GM21381 (cell line): Measurements from ENCODE around the gene ADAMTS2.
"Not testable (repeated sequence)": the region's sequence is repeated elsewhere in the genome, so short reads cannot be mapped to it uniquely, and the experiment has no call there.

Experiments
- ATAC-seq: cut with Tn5 transposase; IDR thresholded peaks from one replicate; pipeline ENCODE4 v1.9.1; 2021; ENCODE audit warnings: mild to moderate bottlenecking, moderate library complexity; ENCODE audit not compliant: unreplicated experiment

Gene ADAMTS2

DNA sequence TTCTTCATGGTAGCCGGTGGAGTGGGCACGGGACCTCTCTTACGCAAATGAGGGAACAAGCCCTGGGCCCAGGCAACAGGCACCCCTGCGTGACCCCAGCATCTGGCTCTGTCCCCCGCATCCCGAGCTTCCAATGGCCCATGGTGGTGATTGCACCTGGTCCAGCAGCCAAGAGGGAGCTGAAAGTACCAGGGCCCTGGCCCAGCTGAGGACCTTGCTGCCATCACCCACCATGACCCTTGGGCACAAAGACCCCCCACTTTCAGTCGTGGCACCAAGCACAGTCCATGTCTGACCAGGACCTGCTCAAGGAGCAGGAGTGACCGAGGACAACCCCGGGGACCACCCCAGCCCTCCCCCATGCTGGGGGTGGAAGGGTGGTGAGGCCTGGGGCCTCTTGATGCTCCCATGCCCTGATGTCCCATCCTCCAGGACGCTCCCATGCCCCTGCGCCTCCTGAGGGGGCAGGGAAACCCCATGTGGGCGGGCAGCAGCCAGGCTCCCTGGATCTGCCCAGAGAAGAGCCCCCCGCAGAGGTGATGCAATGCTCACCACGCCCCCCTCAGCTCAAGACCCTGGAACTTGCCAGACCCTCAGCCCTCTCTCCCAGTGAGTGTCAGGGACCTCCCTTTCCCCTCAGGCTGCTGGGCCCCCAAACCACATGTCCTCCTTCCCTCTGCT, 123.9 kb downstream of the ADAMTS2 start:
- ATAC-seq: no peak

DNA sequence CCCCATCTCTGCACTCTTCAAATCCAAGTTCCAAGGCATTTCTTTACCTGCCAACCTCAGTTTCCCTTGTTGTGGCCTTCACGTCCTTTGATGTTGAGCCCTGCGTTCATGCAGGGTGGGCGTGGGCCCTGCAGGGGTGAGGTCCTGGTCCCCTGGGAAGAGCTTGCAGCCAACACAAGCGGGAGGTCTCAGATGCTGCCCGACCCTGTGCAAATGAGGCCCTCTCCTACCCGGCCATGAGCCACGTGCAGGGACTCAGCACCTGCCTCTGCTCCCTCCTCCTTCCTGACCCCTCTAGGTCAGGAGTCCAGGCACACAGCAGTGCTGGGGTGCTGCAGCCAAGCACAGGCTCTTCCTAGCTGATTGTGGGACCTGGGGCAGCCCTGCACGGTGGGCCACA, 124.5 kb downstream of the ADAMTS2 start:
- ATAC-seq: no peak

DNA sequence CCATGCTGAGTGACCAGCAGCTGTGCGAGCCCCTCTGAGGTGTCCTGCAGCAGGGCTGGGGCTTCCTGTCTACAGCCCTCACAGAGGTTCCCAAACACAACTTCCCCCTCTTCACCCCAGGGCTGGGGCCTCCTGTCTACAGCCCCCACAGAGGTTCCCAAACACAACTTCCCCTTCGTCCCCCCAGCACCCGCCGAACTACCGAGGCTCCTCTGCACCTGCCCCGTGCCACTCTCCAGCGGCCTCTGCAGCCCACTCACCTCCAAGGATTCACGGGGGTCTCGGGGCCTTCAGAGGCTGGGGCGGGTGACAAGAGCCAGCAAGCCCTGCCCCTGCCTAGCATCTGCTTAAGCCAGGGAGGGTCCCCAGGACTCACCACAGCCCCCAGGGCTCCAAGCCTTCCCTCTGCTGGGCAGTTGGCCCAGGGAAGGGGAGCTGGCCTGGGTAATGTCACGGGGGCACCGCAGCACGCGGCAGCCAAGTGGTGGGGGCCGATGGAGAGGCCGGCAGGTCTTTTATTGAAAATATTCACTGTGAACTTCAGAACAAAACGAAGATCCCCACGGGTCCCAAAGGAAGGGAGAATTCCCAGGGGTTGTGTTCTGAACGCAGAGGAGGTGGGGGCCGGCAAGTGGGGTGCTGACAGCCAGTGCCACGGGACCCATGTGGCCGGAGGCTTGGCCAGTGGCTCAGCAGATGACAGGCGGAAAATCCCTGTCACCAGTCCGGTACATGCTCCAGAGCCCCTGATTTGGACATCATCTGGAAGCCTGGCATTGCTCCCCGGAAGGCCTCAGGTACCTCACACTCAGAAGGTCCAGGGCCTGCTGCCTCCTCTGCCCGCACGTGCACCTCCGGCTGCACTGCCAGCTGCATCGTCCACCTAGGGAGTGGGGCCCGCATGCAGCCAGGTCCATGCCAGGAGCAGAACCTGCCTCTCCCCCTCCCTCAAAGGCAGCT, 125.3 kb downstream of the ADAMTS2 start:
- no peak for ATAC-seq

DNA sequence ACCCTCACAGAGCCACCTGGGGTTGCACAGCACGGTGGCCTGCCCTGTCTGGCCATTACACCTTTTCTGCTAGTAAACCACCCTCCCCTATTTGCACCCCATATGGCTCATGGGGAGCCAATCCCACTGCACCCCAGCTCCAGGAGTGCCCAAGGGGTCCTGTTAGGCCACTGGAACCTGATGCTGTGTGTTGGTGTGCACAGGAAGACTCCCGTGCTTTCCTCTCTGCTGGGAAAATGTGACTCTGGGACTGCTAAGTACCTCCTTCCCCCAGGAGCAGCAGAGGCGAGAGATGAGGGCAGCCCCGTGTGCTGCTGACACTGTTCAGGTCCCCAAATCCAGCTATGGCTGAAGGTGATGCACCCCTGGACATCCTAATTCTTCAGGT, 126.3 kb downstream of the ADAMTS2 start:
- ATAC-seq: no peak

DNA sequence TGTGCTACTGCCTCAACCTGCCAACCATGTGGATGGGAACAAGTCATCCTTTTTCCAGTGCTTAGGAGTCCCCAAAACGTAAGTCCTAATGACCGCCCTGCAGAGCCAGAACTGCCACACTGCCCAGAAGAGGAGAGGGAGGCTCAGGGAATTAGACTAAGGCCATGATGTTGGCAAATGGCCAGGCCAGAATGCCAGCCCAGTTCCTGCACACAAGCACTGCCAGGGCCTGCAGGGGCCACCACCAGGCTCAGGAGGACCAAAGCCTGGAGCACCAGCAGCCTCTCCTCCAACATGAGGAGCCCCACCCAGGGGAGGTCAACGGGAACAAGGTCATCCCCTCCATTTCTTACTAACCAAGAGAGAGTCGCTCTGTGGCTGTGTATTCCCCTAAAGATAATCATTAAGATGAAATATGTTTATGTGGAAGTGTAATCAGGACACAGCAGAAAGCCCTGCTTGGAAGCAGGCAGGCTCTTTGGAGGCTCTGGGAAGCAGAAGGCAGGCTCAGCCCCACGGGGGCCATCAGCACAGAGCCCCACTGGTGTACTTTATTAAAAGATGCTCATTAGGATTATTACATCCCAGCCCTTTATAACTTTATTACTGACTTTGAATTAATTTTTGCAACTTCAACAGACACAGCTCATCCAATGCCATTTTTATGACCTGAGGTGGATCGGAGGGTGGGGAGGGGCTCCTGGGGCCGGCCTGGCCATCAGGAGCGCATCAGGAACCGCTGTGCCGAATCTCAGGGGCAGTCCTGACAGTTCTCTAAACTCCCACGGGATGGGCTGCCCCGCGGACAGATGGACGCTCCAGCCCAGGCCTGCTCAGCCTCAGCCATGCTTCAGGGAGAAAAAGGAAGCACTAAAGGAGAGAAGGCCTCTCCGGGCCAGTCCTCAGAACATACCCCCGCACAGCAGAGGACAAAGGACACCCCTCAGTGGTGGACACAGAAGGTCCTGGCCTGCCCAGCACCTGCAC, 127.0 kb downstream of the ADAMTS2 start:
- no peak for ATAC-seq

DNA sequence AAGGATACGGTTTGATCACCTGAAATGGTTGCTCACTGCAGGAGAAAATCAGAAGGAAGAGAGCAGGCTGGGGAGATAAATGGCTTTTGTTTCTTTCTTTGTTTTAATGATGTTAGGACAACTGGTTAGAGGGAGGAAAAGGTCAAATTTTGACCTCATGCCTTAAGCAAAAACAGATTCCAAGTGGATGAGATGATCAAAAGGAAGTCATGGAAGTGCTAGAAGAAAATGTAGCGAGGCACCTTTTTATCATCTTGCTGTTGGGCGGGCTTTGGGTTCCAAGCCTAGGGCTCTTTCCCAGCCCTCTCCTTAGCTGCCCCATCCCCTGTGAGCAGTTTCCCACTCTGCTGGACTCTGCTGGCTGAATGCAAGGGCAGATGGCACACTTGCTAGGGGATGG, 127.9 kb downstream of the ADAMTS2 start:
- no peak for ATAC-seq

DNA sequence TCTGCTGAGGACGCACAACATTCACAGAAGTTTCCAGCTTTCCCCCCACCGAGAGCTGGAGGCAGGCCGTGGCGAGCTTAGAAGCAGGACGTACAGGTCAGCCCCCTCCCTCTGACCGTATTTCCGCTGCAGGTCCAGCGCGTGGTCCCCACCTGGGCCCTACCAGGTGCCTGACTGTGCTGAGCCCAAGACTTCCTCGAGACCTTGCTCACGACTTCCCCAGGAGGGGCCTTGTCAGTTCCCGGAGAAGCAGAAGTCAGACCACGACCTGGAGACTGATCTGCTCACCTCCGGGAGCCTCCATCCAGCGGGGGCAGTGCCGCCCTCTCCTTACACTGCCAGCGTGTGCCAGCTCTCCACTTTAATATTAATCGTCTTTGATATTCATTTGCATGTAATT, 128.9 kb downstream of the ADAMTS2 start:
- ATAC-seq: not testable (repeated sequence)

DNA sequence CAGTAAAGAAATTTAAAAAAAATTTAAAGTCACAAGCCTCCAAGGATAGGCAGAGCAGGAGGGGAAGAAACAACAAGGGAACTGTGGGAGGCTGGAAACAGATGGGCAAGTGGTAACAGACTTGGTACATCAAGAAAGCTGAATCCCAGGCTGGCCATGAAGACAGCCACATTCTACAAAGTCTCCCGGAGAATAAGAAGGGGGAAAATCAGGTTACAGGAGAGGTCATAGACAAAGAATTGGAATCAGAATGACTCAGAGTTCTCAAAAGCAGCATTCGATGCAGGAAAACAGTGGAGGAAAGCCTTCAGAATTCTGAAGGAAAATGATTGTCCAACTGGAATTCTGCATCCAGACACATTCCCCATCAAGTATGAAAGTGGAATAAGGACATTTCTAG, 129.7 kb downstream of the ADAMTS2 start:
- no peak for ATAC-seq

DNA sequence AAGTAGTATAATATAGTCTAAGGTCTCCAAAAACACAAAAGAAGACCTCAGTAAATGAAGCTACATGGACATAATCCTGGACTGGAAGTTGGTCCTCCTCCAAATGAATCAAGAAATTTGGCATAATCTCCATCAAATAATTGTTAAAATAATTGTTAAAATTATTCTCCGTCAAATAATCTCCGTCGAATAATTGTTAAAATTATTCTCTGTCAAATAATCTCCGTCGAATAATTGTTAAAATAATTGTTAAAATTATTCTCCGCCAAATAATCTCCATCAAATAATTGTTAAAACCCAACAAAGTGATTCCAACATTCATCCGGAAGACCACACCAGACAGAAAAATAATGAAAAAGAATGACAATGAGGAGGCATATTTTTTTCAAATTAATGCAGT, 130.6 kb downstream of the ADAMTS2 start:
- no peak for ATAC-seq

DNA sequence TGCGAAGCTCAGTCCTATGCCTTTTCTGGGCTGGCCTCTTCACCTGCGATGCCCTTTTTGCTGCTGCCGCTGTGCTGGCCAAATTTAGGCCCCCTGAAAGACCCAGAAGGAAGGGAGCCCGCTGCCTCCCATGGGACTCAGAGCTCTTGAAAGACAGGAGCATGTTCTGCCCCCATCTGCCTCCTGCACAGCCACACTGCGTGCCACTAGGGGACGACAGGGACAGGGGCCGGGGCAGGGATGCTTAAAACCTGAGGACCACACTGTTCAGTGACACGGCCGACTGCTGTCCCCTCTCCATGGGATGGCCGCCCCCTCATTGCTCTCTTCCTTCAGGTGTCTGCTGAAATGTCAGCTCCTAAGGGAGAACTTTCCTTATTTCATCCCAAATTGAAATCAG, 132.4 kb downstream of the ADAMTS2 start:
- no peak for ATAC-seq

DNA sequence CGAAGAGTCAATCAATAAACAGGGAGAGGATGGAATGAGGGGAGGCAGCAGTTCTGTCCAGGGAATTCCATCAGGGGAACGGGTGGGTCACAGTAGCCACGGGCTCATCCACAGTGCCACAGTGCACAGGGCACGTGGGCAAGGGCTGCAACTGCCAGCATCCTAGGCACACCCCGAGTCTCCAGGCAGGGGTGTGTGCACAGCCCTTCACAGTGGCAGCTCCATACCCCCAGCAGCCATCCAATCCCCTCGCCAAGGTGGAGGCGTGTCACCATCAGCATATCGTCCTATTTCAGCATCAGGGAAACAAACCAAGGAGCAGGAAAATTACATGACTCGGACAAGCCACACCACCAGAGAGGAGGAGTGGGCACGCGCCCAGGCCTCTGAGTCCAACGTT, 133.6 kb downstream of the ADAMTS2 start:
- ATAC-seq: no peak

DNA sequence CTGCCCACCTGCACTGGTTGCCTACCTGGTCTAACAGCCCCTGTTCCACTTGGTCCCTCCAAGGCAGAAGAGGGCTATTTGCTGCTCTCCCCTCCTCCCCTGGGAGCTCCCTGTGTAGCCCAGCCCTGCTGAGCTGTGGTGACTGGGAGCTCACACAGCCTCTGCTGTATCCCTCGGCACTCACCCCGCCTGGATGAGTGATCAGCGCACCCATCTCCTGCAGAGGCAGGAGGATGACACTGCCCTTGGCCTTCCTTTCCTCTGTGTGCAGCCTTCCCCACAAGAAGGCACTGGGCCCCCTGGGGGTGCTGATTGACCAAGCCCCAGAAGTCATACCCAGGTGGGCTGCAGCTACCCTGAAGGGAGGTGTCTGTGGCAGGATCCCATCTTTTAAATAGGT, 134.2 kb downstream of the ADAMTS2 start:
- ATAC-seq: no peak

DNA sequence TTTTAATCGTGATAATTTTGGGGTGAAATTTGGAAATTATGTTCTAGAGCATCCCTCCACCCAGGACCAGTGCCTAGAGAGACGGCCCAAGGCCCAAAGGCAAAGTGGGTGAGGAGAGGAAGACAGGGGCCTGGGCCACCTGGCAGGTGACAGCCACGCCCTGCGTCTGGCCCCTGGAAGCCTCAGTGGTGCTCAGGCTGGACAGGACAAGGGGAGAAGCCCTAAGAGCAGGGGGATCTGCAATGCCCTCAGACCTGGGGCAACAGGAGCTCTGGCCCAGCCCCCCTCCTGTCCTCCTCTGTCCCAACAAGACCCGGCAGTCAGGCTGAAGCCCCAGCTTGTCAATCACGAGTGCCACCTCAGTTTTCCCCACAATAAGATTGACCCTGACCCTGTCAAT, 134.8 kb downstream of the ADAMTS2 start:
- ATAC-seq: no peak

DNA sequence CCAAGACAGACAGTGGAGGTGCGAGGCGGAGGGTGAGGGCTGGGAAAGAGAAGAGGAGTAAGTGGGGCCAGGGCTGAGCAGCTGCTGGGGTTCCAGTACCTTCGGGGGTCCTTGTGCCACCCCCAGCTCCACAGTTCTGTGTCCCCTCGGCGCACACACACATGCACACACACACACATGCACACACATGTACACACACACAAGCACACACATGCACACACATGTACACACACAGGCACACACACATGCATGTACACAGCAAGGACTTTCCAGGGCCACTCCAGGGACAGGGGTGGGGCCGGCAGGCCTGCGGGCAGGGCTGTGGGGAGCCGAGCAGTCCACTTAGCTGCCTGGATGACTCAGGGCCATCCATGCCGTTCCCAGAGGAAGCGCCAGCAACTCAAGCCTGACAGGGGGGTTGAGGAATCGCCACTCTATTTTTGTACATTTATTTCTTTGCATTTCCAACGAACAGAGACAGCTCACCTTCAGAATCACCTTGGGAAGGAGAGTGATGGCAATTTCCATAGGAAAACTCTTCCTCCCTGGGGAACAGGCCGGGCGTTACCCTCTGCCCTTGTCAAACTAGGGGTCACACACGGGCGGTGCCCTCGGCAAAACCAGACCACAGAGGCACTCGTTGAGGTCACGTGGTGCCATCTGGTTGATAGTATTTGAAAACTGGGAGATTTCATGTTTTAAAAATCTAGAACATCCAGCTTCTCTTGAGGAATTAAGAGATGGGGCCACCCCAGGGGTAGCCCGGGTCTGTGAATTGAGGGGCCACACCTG, 135.7 kb downstream of the ADAMTS2 start:
- no peak for ATAC-seq

DNA sequence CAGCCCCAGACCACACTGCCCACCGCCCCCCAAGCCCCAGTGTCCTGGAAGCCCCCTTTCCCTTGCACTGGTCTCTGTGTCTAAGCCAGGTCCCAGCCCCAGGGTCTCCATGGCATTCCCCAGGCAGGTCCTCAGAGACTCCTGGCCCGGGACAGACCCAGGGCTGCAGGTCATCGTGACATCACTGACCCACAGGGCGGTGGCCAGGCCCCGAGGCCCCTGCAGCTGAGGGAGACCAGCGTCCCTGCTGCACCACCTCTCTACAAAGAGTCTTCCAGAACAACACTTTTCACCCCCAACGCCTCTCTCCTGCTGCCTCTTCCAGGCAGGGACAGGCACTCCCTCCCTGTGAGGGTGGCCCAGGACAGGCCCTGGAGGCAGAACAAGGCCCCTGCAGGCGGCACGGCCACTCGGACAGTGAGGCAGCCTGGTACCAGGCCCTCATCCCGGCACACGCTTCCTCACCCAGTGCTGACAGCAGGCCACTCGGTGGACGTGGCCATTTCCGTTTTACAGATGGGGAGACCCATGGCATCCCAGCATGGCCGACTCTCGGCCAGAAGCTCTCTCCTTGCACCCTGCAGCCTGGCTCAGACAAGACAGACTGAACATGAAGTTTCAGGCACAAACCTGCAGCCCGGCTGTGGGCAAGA, 136.4 kb downstream of the ADAMTS2 start:
- ATAC-seq: no peak

DNA sequence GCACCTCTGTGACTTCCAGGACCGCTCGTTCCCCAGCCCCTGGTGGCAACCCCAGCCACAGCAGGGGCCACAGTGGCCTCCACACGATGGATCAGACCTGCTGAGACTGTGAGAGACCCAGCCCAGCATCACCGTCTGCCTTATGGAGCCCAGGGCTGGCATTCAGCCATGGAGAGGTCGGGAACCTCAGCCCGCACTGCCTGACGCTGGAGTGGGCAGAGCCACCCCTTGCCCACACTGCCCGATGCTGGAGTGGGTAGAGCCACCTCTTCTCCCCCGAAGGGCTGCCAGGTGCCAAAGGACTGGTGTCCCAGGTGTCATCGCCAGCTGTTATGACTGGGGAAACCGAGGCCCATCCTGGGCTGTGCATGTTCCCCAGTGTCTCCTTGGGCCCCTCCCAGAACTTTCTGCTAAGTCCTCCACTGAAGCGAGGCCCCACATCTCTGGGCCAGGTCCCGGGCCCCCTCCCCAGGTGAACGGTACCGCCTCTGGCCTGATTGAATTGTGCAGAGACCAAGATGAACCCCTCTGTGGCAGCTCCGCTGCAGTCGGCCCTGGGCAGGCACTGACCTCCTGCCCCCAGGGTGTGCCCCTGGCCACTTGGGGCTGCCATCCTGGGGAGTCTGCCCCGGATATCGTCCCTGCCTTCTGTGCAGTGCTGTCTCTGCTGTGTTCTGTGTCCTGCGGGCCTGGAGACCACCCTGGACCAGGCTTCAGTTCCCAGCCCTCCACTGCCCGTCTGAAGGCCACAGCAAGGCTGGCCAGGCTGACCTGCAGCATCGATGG, 137.1 kb downstream of the ADAMTS2 start:
- ATAC-seq: no peak

DNA sequence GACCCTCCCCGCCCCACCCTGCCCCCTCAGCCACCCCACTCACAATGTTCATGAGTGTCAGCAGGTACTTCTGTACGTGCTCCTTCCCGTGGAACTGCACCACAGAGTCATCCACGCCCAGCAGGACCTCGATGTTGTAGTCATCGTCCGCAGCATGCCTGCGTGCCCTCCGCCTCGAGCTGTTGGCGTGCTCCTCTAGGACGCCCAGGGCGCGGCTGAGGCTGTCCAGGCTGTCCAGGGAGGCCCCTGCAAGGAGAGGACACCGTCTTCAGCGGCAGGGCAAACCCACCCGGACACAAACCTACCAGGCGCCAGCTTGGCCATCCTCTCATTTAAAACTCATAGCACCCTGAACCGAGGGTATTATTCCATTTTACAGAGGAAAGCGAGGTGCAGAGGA, 137.8 kb downstream of the ADAMTS2 start:
- no peak for ATAC-seq

DNA sequence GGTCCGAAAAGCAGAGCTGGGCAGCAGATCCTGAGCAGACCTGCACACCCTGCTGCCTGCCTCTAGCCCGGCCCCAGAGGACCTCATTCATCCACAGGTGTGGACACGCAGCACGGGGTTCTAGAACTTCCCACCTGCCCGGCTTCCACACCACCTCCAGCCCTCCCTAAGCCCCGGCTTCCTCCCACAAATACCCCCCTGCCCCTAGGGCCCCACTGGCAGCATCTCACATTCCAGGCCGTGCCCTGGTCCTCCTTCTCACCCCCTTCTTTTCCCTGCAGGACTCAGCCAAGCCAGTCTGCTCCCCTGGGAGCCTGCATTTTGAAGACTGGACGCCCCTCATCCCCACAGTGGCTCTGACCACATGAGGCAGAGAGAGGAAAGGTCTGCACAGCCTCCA, 138.9 kb downstream of the ADAMTS2 start:
- no peak for ATAC-seq

DNA sequence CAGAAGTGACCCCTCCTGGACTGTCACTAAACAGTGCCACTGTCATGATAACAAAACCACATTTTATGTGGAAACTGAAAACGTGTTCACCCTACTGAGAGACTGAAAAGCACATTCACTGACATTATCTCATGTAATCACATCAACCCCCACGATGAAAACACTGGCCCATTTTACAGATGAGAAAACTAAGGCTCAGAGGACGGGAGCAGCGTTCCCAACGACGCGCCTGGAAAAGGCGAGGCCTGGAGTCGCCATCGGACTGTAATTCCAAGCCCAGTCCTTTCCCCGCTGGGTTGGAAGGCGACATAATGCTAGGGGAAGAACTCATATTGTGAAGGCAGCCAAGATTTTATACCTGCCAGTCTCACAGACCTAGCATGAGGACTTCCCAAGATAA, 140.0 kb downstream of the ADAMTS2 start:
- no peak for ATAC-seq
